Measurements from ENCODE around the gene FARP2.

GRCh38 chr2:241422350-241422749 is 66.3 kb downstream of the FARP2 start:
- TF ChIP-seq CTCF (IDR thresholded peaks at IDR 0.05; ENCODE audit: insufficient read depth, low read depth, low read length) (no peak), EZH2 (IDR thresholded peaks at IDR 0.05; ENCODE audit: insufficient read depth, low read length) (no peak)

All from astrocyte (in vitro differentiated cells and primary cell).